ENCODE data around the gene LIAS.
A peak's percentile ranks its signal among the peaks of the same experiment; 100 is the strongest.
"Not testable (repeated sequence)": the region's sequence is repeated elsewhere in the genome, so short reads cannot be mapped to it uniquely, and the experiment has no call there.

The LIAS gene

GRCh38 chr4:39498727-39499020 is 39.8 kb downstream of the LIAS start:
- no peak for TF ChIP-seq CTCF (IDR thresholded peaks at IDR 0.05; ENCODE audit: control insufficient read depth, insufficient read depth, low read depth, low read length, missing control alignments)
- H3K4me3 ChIP-seq (ENCODE audit: control insufficient read depth, low read depth, low read length) = no peak overlapping the region
- no peak for DNase-seq (ENCODE audit: low read depth)

GRCh38 chr4:39502019-39502663 is 43.3 kb downstream of the LIAS start:
- peak; percentile 43 for DNase-seq (ENCODE audit: low read depth)
- TF ChIP-seq CTCF (IDR thresholded peaks at IDR 0.05; ENCODE audit: control insufficient read depth, insufficient read depth, low read depth, low read length, missing control alignments) = no peak
- H3K4me3 ChIP-seq (ENCODE audit: control insufficient read depth, low read depth, low read length) = no peak overlapping the region

- H3K4me3 ChIP-seq (ENCODE audit: control insufficient read depth, low read depth, low read length); DNase-seq (ENCODE audit: low read depth): not testable (repeated sequence)
These were observed 43.8 kb downstream of the LIAS start for GRCh38 chr4:39502664-39503035.

GRCh38 chr4:39504538-39504937 is 45.7 kb downstream of the LIAS start:
- H3K4me3 ChIP-seq (ENCODE audit: control insufficient read depth, low read depth, low read length) = no peak overlapping the region
- no peak for TF ChIP-seq CTCF (IDR thresholded peaks at IDR 0.05; ENCODE audit: control insufficient read depth, insufficient read depth, low read depth, low read length, missing control alignments)
- no peak for DNase-seq (ENCODE audit: low read depth)

DNA sequence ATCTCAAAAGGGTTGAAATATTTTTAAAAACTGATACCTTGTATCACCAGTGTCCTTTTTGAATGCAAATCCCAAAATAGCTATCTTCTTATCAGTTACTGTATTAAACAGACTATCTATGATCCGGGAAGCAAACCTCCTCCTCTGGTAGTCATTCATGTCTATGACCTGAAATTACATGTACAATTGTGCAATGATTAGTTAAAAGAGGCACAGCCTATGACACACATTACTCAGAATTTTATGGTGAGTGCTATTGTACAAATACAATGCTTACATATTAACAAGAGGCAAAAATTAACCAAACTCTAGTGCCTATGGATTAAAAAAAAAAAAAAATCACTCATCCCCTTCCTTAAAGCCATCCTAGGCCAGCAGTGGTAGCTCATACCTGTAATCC is 46.7 kb downstream of the LIAS start:
- H3K4me3 ChIP-seq (ENCODE audit: control insufficient read depth, low read depth, low read length) = no peak overlapping the region
- DNase-seq (ENCODE audit: low read depth) = no peak
- no peak for TF ChIP-seq CTCF (IDR thresholded peaks at IDR 0.05; ENCODE audit: control insufficient read depth, insufficient read depth, low read depth, low read length, missing control alignments)

DNA sequence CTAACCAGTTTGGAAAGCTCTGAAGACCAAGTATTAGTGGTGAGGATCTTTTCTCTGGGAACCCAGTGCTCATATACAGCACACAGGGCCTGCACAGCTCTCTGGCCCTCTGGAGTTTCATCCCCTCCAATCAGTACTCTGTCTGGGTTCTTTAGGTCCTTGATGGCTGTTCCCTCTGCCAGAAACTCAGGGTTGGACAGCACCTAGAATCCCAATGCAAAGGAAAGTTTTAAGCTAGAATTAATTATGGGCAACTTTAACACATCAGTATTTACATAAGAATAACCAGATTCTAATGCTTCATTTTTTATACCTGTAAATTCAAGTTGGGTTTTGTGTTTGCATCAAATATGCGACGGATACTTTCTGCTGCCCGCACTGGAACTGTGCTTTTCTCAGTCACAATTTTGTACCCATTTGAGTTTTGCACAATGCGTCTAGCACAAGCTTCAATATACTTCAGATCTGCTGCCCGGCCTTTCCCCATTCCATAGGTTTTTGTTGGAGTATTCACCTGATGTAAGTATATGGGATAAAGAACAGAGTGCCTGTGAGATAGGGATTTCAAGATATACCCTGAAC is 51.6 kb downstream of the LIAS start:
- TF ChIP-seq CTCF (IDR thresholded peaks at IDR 0.05; ENCODE audit: control insufficient read depth, insufficient read depth, low read depth, low read length, missing control alignments) = no peak
- no peak overlapping the region for H3K4me3 ChIP-seq (ENCODE audit: control insufficient read depth, low read depth, low read length)
- DNase-seq (ENCODE audit: low read depth) = no peak

- H3K4me3 ChIP-seq (ENCODE audit: control insufficient read depth, low read depth, low read length); DNase-seq (ENCODE audit: low read depth): not testable (repeated sequence)
These were observed 55.4 kb downstream of the LIAS start for GRCh38 chr4:39514266-39514665.

DNA sequence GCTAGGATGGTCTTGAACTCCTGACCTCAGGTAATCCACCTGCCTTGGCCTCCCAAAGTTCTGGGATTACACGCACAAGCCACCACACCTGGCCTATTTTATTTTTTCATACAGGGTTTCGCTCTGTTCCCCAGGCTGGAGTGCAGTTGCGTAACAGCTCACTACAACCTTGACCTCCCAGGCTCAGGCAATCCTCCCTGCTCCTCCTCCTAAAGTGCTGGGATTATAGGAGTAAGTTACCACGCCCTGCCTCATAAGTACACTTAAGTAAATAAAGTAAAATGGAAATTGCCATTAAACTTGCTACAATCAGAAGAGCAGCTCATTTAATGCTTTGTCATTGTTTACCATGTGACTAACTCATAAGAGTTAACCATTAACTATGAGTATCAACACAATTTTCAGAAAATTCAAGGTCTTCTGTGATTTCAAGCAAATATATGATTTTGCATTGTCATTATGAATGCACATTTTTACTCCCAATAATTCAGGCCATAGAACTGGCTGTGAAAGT is 56.1 kb downstream of the LIAS start:
- DNase-seq (ENCODE audit: low read depth) = no peak
- no peak for TF ChIP-seq CTCF (IDR thresholded peaks at IDR 0.05; ENCODE audit: control insufficient read depth, insufficient read depth, low read depth, low read length, missing control alignments)

DNA sequence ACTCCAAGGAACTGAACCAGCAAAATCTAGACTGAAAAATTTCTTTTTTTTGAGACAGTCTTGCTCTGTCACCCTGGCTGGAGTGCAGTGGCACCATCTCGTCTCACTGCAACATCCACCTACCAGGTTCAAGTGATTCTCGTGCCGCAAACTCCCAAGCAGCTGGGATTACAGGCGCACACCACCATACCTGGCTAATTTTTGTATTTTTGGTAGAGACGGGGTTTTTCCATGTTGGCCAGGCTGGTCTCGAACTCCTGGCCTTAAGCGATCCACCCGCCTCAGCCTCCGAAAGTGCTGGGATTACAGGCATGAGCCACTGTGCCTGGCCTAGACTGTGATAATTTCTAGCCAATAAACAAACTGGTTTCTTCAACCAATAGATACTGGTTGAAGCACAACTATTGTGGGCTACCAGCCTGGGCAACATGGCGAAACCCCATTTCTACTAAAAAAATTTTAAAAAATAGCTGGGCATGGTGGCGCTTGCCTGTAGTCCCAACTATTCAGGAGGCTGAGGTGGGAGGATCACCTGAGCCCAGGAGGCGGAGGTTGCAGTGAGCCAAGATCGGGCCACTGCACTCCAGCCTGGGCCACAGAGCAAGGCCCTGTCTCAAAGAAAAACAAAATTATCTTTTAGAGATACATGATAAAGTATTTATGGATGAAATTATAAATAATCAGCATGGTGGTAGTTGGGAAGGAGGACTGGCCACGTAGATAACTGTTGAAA is 57.0 kb downstream of the LIAS start:
- H3K4me3 ChIP-seq (ENCODE audit: control insufficient read depth, low read depth, low read length); DNase-seq (ENCODE audit: low read depth): not testable (repeated sequence)

More for the DNA sequence above, 56.1 kb downstream of the LIAS start:
- no peak overlapping the region for H3K4me3 ChIP-seq (ENCODE audit: control insufficient read depth, low read depth, low read length)

Data from AG09309 (cell line).